HepG2 (cell line): ENCODE results near the gene RUNX2. TPM values are rescaled to one million over a fixed set of nuclear protein-coding genes. Genes with fewer than 3 reads are reported as not detected.

Experiments used
- ATAC-seq: fragments of 200-7000 bp; cut with Tn5 transposase; 3 replicates; pipeline ENCODE4 v1.9.1; 2020; ENCODE audit warnings: mild to moderate bottlenecking, moderate library complexity
- BruUV-seq: library from RNA; stranded (reverse); fragments of 400-500 nt; replicated peaks from 2 replicates; lab custom pipeline; 2021; lab: Mats Ljungman, UMichigan
- CTCF ChIA-PET: fragments of 300-600 bp; formaldehyde crosslinking; extraction: SDS; loops from one replicate; lab custom pipeline; 2021; ENCODE audit warnings: low total read pairs, inconsistent platforms, low intra/inter-chr PET ratio; lab: Yijun Ruan, JAX
- POLR2A ChIA-PET: fragments of 350-600 bp; sonication (Branson Sonifier 250); formaldehyde crosslinking; loops from one replicate; lab custom pipeline; 2020; ENCODE audit warnings: antibody characterized with exemption, inconsistent platforms; lab: Yijun Ruan, JAX
- DNase-seq: peaks from one replicate; pipeline ENCODE4 v3.0.0-alpha.2; 2015; ENCODE audit warnings: low spot score
- FAIRE-seq: peaks from 3 replicates; lab custom pipeline; 2011; peaks lifted over from hg19 to GRCh38; lab: Jason Lieb, UNC
- H2AFZ ChIP-seq: one replicate; pipeline ENCODE4 v1.6.1; 2011; ENCODE audit warnings: low read length, inconsistent platforms
- H3K27ac ChIP-seq: fragments of 300-600 bp; 3 replicates; pipeline ENCODE4 v1.8.0; 2011; ENCODE audit warnings: mixed run types, mild to moderate bottlenecking, mixed read lengths, low read length, inconsistent platforms; ENCODE audit not compliant: insufficient read depth; ENCODE audit errors: extremely low read length
- H3K27me3 ChIP-seq, 2 experiments: fragments of 200-600 bp in 1 of 2; 2 replicates in 1 of 2; 3 replicates in 1 of 2; pipeline versions ENCODE4 v1.6.0 to v1.8.0; 2011; ENCODE audit warnings: low read length in 2 of 2, mild to moderate bottlenecking in 2 of 2, moderate library complexity in 2 of 2, inconsistent platforms in 1 of 2; ENCODE audit not compliant: insufficient read depth in 2 of 2, control insufficient read depth in 1 of 2
- H3K36me3 ChIP-seq, 2 experiments: fragments of 200-600 bp in 1 of 2; replicated peaks in 1 of 2; 2 replicates in 1 of 2; 3 replicates in 1 of 2; pipeline versions ENCODE4 v1.5.1 to v1.8.0; 2011; ENCODE audit warnings: low read length in 2 of 2, inconsistent platforms in 1 of 2; ENCODE audit not compliant: insufficient read depth in 2 of 2, control insufficient read depth in 1 of 2
- H3K4me1 ChIP-seq: 2 replicates; pipeline ENCODE4 v1.5.1; 2012; ENCODE audit warnings: low read length, inconsistent platforms; ENCODE audit not compliant: insufficient read depth
- H3K4me2 ChIP-seq: 2 replicates; pipeline ENCODE4 v1.6.0; 2011; ENCODE audit warnings: low read depth, low read length, inconsistent platforms
- H3K4me3 ChIP-seq, 3 experiments: fragments of 200-600 bp in 1 of 3; sonication (generic), shearing (Covaris generic) in 1 of 3; replicated peaks in 1 of 3; 2 replicates each; pipeline ENCODE4 v1.5.1; 2011 to 2016; ENCODE audit warnings: low read length in 3 of 3, inconsistent platforms in 2 of 3, low read depth in 2 of 3, mild to moderate bottlenecking in 2 of 3, control low read depth in 1 of 3, mixed read lengths in 1 of 3; ENCODE audit not compliant: insufficient read depth in 1 of 3
- H3K79me2 ChIP-seq: one replicate; pipeline ENCODE4 v1.6.1; 2011; ENCODE audit warnings: low read length, inconsistent platforms; ENCODE audit not compliant: insufficient read depth
- H3K9ac ChIP-seq: 2 replicates; pipeline ENCODE4 v1.6.0; 2011; ENCODE audit warnings: mild to moderate bottlenecking, low read depth, low read length, inconsistent platforms; ENCODE audit not compliant: insufficient read depth
- H3K9me3 ChIP-seq: 2 replicates; pipeline ENCODE4 v1.5.1; 2012; ENCODE audit warnings: mild to moderate bottlenecking, low read length
- H4K20me1 ChIP-seq: 2 replicates; pipeline ENCODE4 v1.6.0; 2011; ENCODE audit warnings: inconsistent platforms, mild to moderate bottlenecking, low read length, moderate library complexity; ENCODE audit not compliant: insufficient read depth
- CC2D1A ChIP-seq: sonication (generic); formaldehyde crosslinking; IDR thresholded peaks from 2 replicates; pipeline ENCODE4 v1.8.1; 2023; ENCODE audit warnings: mild to moderate bottlenecking, missing genetic modification reagents
- KDM2A ChIP-seq: sonication (generic); formaldehyde crosslinking; IDR thresholded peaks from 2 replicates; pipeline ENCODE4 v1.4.0; 2020; ENCODE audit warnings: low read depth, missing genetic modification reagents, borderline replicate concordance
- NAIF1 ChIP-seq: sonication (generic); formaldehyde crosslinking; IDR thresholded peaks from 2 replicates; pipeline ENCODE4 v1.5.0; 2020; ENCODE audit warnings: mild to moderate bottlenecking, missing genetic modification reagents, borderline replicate concordance
- PAF1 ChIP-seq: IDR thresholded peaks from 2 replicates; pipeline ENCODE4 v1.6.1; 2016; ENCODE audit warnings: missing genetic modification reagents, missing compliant biosample characterization
- PHF5A ChIP-seq: IDR thresholded peaks from one replicate; pipeline ENCODE4 v1.6.1; 2018; ENCODE audit warnings: low read depth, missing genetic modification reagents; ENCODE audit not compliant: unreplicated experiment
- SATB2 ChIP-seq: sonication (generic); formaldehyde crosslinking; IDR thresholded peaks from 2 replicates; pipeline ENCODE4 v1.5.0; 2020; ENCODE audit warnings: missing genetic modification reagents
- ZNF460 ChIP-seq: sonication (generic); formaldehyde crosslinking; IDR thresholded peaks from 2 replicates; pipeline ENCODE4 v1.5.1; 2020; ENCODE audit warnings: missing genetic modification reagents, mild to moderate bottlenecking, borderline replicate concordance
- ZNF616 ChIP-seq: sonication (generic); formaldehyde crosslinking; IDR thresholded peaks from 2 replicates; pipeline ENCODE4 v1.5.0; 2020; ENCODE audit warnings: low read depth, mild to moderate bottlenecking, missing genetic modification reagents
- ZNF766 ChIP-seq: sonication (generic); formaldehyde crosslinking; IDR thresholded peaks from 2 replicates; pipeline ENCODE4 v1.5.0; 2020; ENCODE audit warnings: missing genetic modification reagents, borderline replicate concordance
- WGBS: methylation state at CpG from one replicate; pipeline ENCODE4 v1.1.6; 2017; ENCODE audit warnings: low lambda C conversion rate; 5-methylcytosine and 5-hydroxymethylcytosine counted together
- in situ Hi-C: cut with HindIII; loops from 2 replicates; pipeline ENCODE4 v1.10.0; 2017; ENCODE audit warnings: low pct_unique_long_range_greater_than_20kb; ENCODE audit not compliant: extremely low pct_ligation_motif_present
- intact Hi-C: fragments of 100-400 bp; cut with micrococcal nuclease; formaldehyde crosslinking; loops from one replicate; pipeline ENCODE4 v1.10.0; 2022; ENCODE audit not compliant: unreplicated experiment
- polyA plus RNA-seq, 8 experiments: library from polyadenylated mRNA; depleted of rRNA in 3 of 8; stranded (reverse) in 7 of 8; unstranded in 1 of 8; fragments of >200 nt; fragmentation: Illumina TruSeq in 4 of 8; extraction: Trizol in 4 of 8; gene quantifications; 2 replicates each; pipeline versions ENCODE4 v1.2.1 to v1.2.3, GENCODE V29; 2011 to 2016; ENCODE audit warnings: low read depth in 4 of 8, missing spikeins in 1 of 8, mixed read lengths in 1 of 8; ENCODE audit not compliant: insufficient read depth in 1 of 8
- total RNA-seq, 5 experiments: library from RNA; depleted of rRNA; stranded (reverse); fragments of >200 nt; fragmentation: Illumina TruSeq; extraction: Trizol; gene quantifications; 2 replicates each; pipeline ENCODE4 v1.2.3, GENCODE V29; 2016; ENCODE audit warnings: low read depth in 1 of 5
- TF ChIP-seq, protein P1 (sequence below): sonication (generic); formaldehyde crosslinking; IDR thresholded peaks from 2 replicates; pipeline ENCODE4 v1.4.0; 2020; ENCODE audit warnings: mild to moderate bottlenecking, missing genetic modification reagents, borderline replicate concordance
- TF ChIP-seq, protein P2 (sequence below): sonication (generic); formaldehyde crosslinking; IDR thresholded peaks from 2 replicates; pipeline ENCODE4 v1.8.0; 2022; ENCODE audit warnings: missing genetic modification reagents, mild to moderate bottlenecking, borderline replicate concordance

Gene RUNX2
- total and polyA plus RNA-seq, 2 of the 13 experiments (the other 11 are each of a cell fraction or from before 2014, with no cell fraction given) = not detected

DNA sequence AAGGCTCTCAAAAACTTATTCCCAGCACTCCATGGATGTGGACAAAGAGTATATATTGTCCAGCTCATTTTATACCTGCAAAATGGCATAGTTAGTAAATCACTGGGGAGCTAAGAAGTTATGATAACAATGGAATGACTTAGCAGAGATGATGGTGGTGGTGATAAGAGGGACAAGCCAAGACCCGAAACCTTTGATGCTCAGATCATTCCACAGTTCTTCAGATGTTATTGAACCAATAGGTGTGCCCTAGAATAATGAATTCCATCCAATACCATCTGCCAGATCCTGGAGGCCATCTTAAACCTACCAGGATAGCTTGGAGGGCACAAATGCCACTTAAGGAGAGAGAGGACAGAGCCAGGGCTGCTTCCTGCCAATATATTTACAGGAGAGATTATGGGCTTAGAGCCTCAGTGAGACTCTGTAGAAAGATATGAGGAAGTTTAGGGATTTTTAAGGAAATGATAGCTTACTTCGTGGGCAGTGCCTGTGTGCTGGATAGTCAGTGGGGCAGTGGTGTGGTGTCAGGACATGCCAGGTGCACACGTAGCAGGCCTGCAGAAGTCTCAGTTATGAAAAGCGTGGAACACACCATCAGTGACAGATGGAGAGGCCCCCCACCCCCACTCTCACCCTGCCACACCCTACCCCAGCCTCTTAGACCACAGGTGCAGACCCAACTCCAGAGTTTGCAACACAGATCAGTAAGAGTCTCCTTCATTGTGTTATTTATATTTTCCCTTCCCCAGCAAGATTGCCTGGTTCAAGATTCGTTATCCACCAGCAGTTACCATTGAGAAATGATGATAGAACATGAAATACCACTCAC, 259.3 kb downstream of the RUNX2 start:
- Histone ChIP-seq H3K27ac (no peak overlapping the region), H3K27me3 (peaks cover 0 to 3% of the 10 kb centered on the region in 2 experiments; a peak in 1 of 5 replicates), H3K4me2 (no peak overlapping the region), H3K4me1 (no peaks in the 10 kb centered on the region), H3K9ac (no peak overlapping the region), H4K20me1 (no peaks in the 10 kb centered on the region), H2AFZ (no peak overlapping the region), H3K79me2 (no peaks in the 10 kb centered on the region), H3K36me3 (no peaks in the 10 kb centered on the region), H3K9me3 (no peaks in the 10 kb centered on the region), H3K4me3 (no peak overlapping the region)
- in situ Hi-C loops = no loop called here
- ATAC-seq (no peak), DNase-seq (no peak), FAIRE-seq (no peak)
- TF ChIP-seq PAF1 = no peak
- TF ChIP-seq, protein P1, sequence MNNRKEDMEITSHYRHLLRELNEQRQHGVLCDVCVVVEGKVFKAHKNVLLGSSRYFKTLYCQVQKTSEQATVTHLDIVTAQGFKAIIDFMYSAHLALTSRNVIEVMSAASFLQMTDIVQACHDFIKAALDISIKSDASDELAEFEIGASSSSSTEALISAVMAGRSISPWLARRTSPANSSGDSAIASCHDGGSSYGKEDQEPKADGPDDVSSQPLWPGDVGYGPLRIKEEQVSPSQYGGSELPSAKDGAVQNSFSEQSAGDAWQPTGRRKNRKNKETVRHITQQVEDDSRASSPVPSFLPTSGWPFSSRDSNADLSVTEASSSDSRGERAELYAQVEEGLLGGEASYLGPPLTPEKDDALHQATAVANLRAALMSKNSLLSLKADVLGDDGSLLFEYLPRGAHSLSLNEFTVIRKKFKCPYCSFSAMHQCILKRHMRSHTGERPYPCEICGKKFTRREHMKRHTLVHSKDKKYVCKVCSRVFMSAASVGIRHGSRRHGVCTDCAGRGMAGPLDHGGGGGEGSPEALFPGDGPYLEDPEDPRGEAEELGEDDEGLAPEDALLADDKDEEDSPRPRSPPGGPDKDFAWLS (CRISPR knock-in tag) = no peak
- no peak for TF ChIP-seq CC2D1A (CRISPR knock-in tag)
- no peak for TF ChIP-seq NAIF1 (CRISPR knock-in tag)
- no peak for TF ChIP-seq ZNF460
- TF ChIP-seq SATB2 (CRISPR knock-in tag) = no peak
- no peak for TF ChIP-seq KDM2A (CRISPR knock-in tag)
- no peak for TF ChIP-seq ZNF766 (CRISPR knock-in tag)
- no peak for TF ChIP-seq PHF5A
- TF ChIP-seq, protein P2, sequence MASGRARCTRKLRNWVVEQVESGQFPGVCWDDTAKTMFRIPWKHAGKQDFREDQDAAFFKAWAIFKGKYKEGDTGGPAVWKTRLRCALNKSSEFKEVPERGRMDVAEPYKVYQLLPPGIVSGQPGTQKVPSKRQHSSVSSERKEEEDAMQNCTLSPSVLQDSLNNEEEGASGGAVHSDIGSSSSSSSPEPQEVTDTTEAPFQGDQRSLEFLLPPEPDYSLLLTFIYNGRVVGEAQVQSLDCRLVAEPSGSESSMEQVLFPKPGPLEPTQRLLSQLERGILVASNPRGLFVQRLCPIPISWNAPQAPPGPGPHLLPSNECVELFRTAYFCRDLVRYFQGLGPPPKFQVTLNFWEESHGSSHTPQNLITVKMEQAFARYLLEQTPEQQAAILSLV (CRISPR knock-in tag) = no peak
- no peak for TF ChIP-seq ZNF616 (CRISPR knock-in tag)
- intact Hi-C loops = no loop called here
- BruUV-seq = no TSS peak
- WGBS = 3% methylated on average over 5 of the region's 5 CpGs
- POLR2A ChIA-PET = no interaction called here
- CTCF ChIA-PET = no interaction called here
